ENCODE measurements around the gene GYS2.
"Not testable (repeated sequence)": the region's sequence is repeated elsewhere in the genome, so short reads cannot be mapped to it uniquely, and the experiment has no call there.

The GYS2 gene

GRCh38 chr12:21604245-21605101 lies at the start of gene GYS2:
Gene GYS2 (minus strand): TSS chr12:21604847. CDS start chr12:21604592, 255 bp downstream.
- DNase-seq (ENCODE audit: low spot score) = no peak

- DNase-seq (ENCODE audit: low spot score) = no peak
Measured at GRCh38 chr12:21651821-21652220, 47.2 kb upstream of the GYS2 start.

- no peak for DNase-seq (ENCODE audit: low spot score)
Measured at GRCh38 chr12:21650997-21651396, 46.4 kb upstream of the GYS2 start.

DNA sequence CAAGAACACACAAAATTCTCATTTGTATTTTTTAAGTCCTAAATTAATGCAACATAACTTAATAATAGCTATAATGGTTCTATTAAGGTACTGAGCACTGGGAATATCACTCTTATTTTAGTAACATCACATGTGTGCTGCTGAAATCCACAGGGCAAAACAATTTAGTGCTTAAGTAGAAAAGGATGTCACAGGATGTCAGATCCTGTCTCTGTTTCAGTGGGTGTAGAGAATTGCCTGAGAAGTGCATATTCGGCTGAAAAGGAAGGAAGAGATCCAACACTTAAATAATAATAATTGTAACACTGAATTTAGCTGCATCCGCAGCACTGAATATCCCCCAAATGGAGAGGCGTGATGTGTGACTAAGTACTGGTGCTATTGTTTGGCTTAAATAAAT lies 44.4 kb upstream of the GYS2 start:
- DNase-seq (ENCODE audit: low spot score) = peak; percentile 62

DNA sequence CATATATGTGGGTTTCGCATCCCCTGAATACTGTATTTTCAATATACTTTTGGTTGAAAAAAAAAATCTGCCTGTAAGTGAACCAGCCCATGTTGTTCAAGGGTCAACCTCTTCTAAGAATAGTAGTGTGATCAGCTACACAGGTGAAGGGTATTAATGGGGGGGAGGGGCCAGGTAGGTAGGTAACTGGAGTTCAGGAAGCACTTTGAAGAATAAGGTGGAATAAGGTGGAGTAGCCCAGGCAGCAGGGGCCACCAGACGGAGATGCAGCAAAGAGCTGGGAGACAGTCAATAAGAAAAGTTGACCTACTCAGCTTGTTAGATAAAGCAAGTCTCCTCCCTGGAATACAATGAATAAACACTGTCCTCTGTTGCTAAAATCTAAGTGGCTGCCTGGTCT lies 43.7 kb upstream of the GYS2 start:
- DNase-seq (ENCODE audit: low spot score) = no peak

DNA sequence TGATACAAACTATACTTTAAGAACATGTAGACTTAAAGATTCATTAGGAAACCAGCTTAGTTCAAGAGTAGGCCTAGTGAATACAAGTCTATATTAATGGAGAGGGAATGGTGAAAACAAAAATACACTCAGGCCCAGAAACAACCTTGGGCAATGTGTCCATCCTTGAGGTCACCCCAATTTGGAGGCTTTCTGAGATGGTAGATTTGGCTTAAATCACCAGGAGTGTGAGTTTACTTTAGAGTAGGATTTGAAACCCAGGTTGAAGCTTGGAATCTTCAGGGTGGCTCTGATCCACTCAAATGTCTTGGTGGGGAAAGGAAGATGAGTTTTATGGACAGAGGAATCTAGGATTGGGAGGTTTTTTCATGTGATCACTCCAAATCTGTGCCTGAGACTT lies 42.5 kb upstream of the GYS2 start:
- DNase-seq (ENCODE audit: low spot score) = no peak

DNA sequence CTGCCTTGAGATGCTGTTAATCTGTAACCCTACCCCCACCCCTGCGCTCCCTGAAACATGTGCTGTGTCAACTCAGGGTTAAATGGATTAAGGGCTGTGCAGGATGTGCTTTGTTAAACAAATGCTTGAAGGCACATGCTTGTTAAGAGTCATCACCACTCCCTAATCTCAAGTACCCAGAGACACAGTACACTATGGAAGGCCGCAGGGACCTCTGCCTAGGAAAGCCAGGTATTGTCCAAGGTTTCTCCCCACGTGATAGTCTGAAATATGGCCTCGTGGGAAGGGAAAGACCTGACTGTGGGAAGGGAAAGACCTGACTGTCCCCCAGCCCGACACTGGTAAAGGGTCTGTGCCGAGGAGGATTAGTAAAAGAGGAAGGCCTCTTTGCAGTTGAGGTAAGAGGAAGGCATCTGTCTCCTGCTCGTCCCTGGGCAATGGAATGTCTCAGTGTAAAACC lies 40.4 kb upstream of the GYS2 start:
- not testable (repeated sequence) for DNase-seq (ENCODE audit: low spot score)

DNA sequence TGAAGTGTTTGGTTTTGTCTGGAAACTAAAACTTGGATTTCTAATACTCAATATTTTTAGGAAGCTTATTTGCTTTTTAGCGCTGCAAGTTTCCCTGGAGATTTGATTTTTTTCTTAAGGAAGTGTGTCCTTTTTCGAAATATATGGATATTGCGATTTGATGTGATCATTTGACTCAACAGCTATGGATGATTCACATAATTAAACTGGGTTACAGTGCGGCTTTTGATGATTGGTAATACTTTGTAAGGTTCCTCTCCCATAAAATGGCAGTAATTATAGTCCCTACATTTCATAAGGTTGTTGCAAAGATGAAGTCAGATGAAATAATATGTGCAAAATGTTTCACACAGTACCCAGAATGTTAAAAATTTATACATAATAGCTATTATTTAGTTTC lies 39.9 kb upstream of the GYS2 start:
- no peak for DNase-seq (ENCODE audit: low spot score)

DNA sequence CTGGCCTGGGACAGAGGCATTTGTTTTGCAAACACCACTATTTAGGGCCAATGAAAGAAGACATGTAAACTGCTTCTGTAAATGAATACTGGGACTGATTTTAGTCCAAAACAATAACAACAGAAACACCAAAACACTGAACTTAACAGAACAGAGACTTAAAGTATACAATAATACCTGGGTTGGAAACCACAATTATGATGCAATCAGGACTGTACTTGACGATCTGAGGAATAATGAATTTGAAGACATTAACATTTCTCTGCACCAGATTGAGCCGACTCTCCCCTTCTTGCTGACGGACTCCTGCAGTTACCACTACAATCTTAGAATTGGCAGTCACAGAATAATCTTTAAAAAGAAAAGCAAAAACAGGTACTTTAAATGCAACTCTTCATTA lies 39.1 kb upstream of the GYS2 start:
- DNase-seq (ENCODE audit: low spot score) = no peak

GRCh38 chr12:21642707-21643389 lies 38.2 kb upstream of the GYS2 start:
- DNase-seq (ENCODE audit: low spot score) = no peak

GRCh38 chr12:21638054-21638891 lies 33.6 kb upstream of the GYS2 start:
- no peak for DNase-seq (ENCODE audit: low spot score)

- no peak for DNase-seq (ENCODE audit: low spot score)
Measured at GRCh38 chr12:21634245-21634644, 29.6 kb upstream of the GYS2 start.

- DNase-seq (ENCODE audit: low spot score) = no peak
Measured at GRCh38 chr12:21631367-21631766, 26.7 kb upstream of the GYS2 start.

DNA sequence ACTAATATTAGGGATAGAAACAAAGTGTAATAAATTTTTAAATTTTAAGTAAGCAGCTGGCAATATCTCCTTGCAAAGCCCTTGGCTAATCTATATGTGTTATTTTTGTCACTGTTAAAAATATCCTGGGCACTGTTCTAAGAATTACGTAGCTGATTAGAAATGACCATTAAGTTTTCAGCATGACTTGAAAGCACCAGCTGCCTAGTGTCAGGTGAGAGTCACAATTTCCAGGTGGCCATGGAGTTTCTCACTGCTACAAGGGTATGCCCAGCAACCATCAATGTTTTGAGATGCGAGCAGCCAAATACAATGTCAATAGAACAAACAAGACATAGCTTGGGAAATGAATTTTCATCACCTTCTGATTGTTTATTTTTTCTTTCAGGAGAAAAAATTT lies 23.3 kb upstream of the GYS2 start:
- no peak for DNase-seq (ENCODE audit: low spot score)

GRCh38 chr12:21618566-21618965 lies 13.9 kb upstream of the GYS2 start:
- DNase-seq (ENCODE audit: low spot score) = no peak

GRCh38 chr12:21617030-21617429 lies 12.4 kb upstream of the GYS2 start:
- no peak for DNase-seq (ENCODE audit: low spot score)

DNA sequence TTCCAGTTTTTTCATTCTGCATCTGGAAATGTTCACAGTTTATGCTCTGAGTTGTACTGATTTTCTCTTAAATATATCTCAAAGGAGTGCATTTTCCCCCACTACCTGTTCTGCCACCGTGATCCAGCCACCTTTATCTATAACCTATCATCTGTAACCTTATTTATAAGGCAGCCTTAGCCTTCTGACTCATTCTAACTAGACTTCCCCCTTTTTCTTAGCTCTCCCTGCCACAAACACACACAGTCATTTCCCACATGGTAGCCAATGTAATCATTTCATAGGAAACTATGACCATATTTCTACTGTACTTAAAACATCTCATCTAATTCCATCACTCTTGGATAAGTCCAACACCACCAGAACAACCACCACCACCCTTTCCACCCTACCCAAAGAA lies 10.8 kb upstream of the GYS2 start:
- no peak for DNase-seq (ENCODE audit: low spot score)

GRCh38 chr12:21614506-21614905 lies 9.9 kb upstream of the GYS2 start:
- no peak for DNase-seq (ENCODE audit: low spot score)

DNA sequence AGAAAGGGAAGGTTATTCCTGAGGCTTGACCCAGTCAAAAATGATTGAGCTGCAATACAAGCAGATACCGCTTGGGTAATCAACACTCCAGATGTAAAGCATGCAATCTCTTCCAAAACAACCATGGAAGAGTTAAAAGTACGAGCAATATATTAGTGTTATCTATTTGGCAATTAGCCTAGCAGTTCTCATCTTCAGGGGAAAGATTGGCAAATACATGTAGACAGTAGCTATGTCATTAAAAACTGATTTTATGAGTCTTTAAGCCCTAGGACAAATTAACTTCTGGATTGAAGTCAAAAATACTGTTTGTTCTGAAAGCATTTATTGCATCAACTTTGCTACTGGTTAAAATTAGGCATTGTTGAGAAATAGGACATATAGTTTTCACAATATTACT lies 9.3 kb upstream of the GYS2 start:
- no peak for DNase-seq (ENCODE audit: low spot score)

DNA sequence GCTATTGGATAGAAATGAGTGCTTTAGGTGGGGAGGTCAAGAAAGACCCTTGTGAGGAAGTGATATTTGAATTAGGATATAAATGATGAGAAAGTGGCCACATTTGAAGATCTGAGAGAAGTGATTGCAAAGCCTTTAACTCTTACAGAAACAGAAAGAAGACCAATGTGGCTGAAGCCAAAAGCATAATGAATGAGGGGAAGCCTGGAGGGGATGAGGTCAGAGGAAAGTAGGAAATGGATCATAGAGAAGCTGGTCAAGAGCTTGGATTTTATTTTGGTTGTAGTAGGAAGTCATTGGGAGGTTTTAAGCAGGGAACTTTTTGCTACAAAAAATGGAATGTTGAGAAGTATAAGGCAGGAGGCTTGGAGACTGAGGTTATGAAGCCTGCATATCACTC lies 3.5 kb upstream of the GYS2 start:
- no peak for DNase-seq (ENCODE audit: low spot score)

DNA sequence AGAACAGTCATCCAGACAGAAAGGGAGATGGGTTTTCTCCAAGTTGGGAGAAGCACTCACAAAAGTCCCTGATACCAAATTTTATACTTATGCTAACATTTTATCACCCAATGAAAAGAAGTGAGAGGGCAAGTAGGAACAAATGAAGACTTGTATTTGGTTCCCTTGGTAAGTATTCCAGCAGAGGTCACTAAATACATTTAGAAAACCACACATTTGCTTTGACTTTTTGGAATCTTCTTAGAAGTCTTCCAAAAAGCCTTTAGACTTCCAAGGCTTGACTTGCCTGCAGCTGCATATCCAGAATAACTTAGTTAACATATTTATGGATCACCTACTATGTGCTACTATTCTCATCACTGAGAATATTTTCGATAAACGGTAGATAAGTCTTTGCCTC lies 3.1 kb upstream of the GYS2 start:
- DNase-seq (ENCODE audit: low spot score) = peak; percentile 19

- DNase-seq (ENCODE audit: low spot score) = no peak
Measured at GRCh38 chr12:21606175-21606574, 1.5 kb upstream of the GYS2 start.

- no peak for DNase-seq (ENCODE audit: low spot score)
Measured at GRCh38 chr12:21602774-21603173, 1.9 kb downstream of the GYS2 start.
